ENCODE results near the gene SHF.

GRCh38 chr15:45230245-45230965 is 42.6 kb upstream of the SHF start:
- TF ChIP-seq POLR2AphosphoS5 (IDR thresholded peaks at IDR 0.05; ENCODE audit: low read depth, low read length) (no peak), POLR2A (IDR thresholded peaks at IDR 0.05; ENCODE audit: low read depth, low read length) (no peak), TAF1 (IDR thresholded peaks at IDR 0.05; ENCODE audit: low read depth, low read length) (no peak), SPI1 (IDR thresholded peaks at IDR 0.05; ENCODE audit: low read depth, low read length) (peak; percentile 35; the same call in 1 of the 2 replicates)
